ENCODE data around the gene SLIT3. TPM values are rescaled to one million over a fixed set of nuclear protein-coding genes. Genes with fewer than 3 reads are reported as not detected.

SLIT3 gene
- total RNA-seq, 1 donor from 2014 or later: 0.22 TPM

- no peak overlapping the region for H3K27ac ChIP-seq
- no peak overlapping the region for H2AFZ ChIP-seq (replicated peaks)
- H3F3A ChIP-seq (ENCODE audit: low read depth): no peaks in the 10 kb centered on the region
- H3K4me3 ChIP-seq: no peak overlapping the region
- H3K27me3 ChIP-seq: peaks cover 83% of the 10 kb centered on the region
- DNase-seq (ENCODE audit: low spot score): no peak
- H3K4me2 ChIP-seq: no peak overlapping the region
- H3K4me1 ChIP-seq: no peaks in the 10 kb centered on the region
- no peaks in the 10 kb centered on the region for H3K9me3 ChIP-seq (ENCODE audit: low read depth)
- H3K9ac ChIP-seq: no peak overlapping the region
- Mint-ChIP-seq H3K9me3 (peaks cover 2% of the 10 kb centered on the region), H3K4me3 (no peak overlapping the region), H3K27me3 (ENCODE audit: insufficient read depth, low read depth) (peaks cover 2% of the 10 kb centered on the region), H3K27ac (no peak overlapping the region), H3K4me1 (peaks cover 24% of the 10 kb centered on the region), H3K36me3 (no peaks in the 10 kb centered on the region)
- TF ChIP-seq EZH2 (IDR thresholded peaks at IDR 0.05) (no peak), EZH2phosphoT487 (IDR thresholded peaks at IDR 0.05) (no peak), CTCF (IDR thresholded peaks at IDR 0.05) (no peak)
- no peaks in the 10 kb centered on the region for H3K36me3 ChIP-seq
- no peaks in the 10 kb centered on the region for H4K20me1 ChIP-seq (ENCODE audit: low read depth)
- H3K79me2 ChIP-seq (ENCODE audit: low read depth): no peaks in the 10 kb centered on the region
Observed at GRCh38 chr5:169223595-169223953, 77.4 kb downstream of the SLIT3 start.

GRCh38 chr5:169222934-169223594, 77.9 kb downstream of the SLIT3 start:
- H3K36me3 Mint-ChIP-seq: no peaks in the 10 kb centered on the region
- H3K4me2 ChIP-seq: no peak overlapping the region
- H3K36me3 ChIP-seq: no peaks in the 10 kb centered on the region
- peaks cover 2% of the 10 kb centered on the region for H3K27me3 Mint-ChIP-seq (ENCODE audit: insufficient read depth, low read depth)
- no peak overlapping the region for H3K27ac ChIP-seq
- H3K27ac Mint-ChIP-seq: peak overlapping the region; percentile 74
- no peak overlapping the region for H3K4me3 Mint-ChIP-seq
- no peak overlapping the region for H3K9ac ChIP-seq
- no peaks in the 10 kb centered on the region for H3K9me3 ChIP-seq (ENCODE audit: low read depth)
- peaks cover 83% of the 10 kb centered on the region for H3K27me3 ChIP-seq
- no peak for TF ChIP-seq CTCF (IDR thresholded peaks at IDR 0.05)
- no peak for TF ChIP-seq EZH2phosphoT487 (IDR thresholded peaks at IDR 0.05)
- no peak for TF ChIP-seq EZH2 (IDR thresholded peaks at IDR 0.05)
- H2AFZ ChIP-seq (replicated peaks): no peak overlapping the region
- no peaks in the 10 kb centered on the region for H4K20me1 ChIP-seq (ENCODE audit: low read depth)
- H3K4me3 ChIP-seq: no peak overlapping the region
- no peaks in the 10 kb centered on the region for H3F3A ChIP-seq (ENCODE audit: low read depth)
- peaks cover 2% of the 10 kb centered on the region for H3K9me3 Mint-ChIP-seq
- H3K79me2 ChIP-seq (ENCODE audit: low read depth): no peaks in the 10 kb centered on the region
- H3K4me1 ChIP-seq: no peaks in the 10 kb centered on the region
- DNase-seq (ENCODE audit: low spot score): no peak
- peaks cover 24% of the 10 kb centered on the region for H3K4me1 Mint-ChIP-seq

GRCh38 chr5:169221519-169221918, 79.4 kb downstream of the SLIT3 start:
- Mint-ChIP-seq H3K27me3 (ENCODE audit: insufficient read depth, low read depth) (peaks cover 2% of the 10 kb centered on the region), H3K27ac (no peak overlapping the region), H3K9me3 (peaks cover 2% of the 10 kb centered on the region), H3K36me3 (no peaks in the 10 kb centered on the region), H3K4me3 (no peak overlapping the region), H3K4me1 (peaks cover 24% of the 10 kb centered on the region)
- Histone ChIP-seq H2AFZ (replicated peaks) (no peak overlapping the region), H4K20me1 (ENCODE audit: low read depth) (no peaks in the 10 kb centered on the region), H3K79me2 (ENCODE audit: low read depth) (no peaks in the 10 kb centered on the region), H3K27me3 (peaks cover 79% of the 10 kb centered on the region), H3K36me3 (no peaks in the 10 kb centered on the region), H3K4me2 (no peak overlapping the region), H3K9ac (no peak overlapping the region), H3K27ac (no peak overlapping the region), H3K4me3 (no peak overlapping the region), H3F3A (ENCODE audit: low read depth) (no peaks in the 10 kb centered on the region), H3K4me1 (no peaks in the 10 kb centered on the region), H3K9me3 (ENCODE audit: low read depth) (no peaks in the 10 kb centered on the region)
- no peak for DNase-seq (ENCODE audit: low spot score)
- TF ChIP-seq EZH2phosphoT487 (IDR thresholded peaks at IDR 0.05) (no peak), EZH2 (IDR thresholded peaks at IDR 0.05) (no peak), CTCF (IDR thresholded peaks at IDR 0.05) (no peak)
